Prostate gland (tissue), 2 donors: Measurements from ENCODE around the gene KRTAP4-6.
"Not testable (repeated sequence)": the region's sequence is repeated elsewhere in the genome, so short reads cannot be mapped to it uniquely, and the experiment has no call there.

ENCODE experiments used
- CTCF ChIP-seq, 4 experiments: fragments of 200-600 bp in 2 of 4; fragments of 450-650 bp in 2 of 4; sonication (generic) in 2 of 4; IDR thresholded peaks; 1 replicate in 3 of 4; 2 replicates in 1 of 4; pipeline ENCODE4 v1.5.1; 2016 to 2019; ENCODE audit warnings: antibody characterized with exemption in 4 of 4, mild to moderate bottlenecking in 2 of 4, moderate library complexity in 2 of 4
- POLR2A ChIP-seq: fragments of 450-650 bp; IDR thresholded peaks from one replicate; pipeline ENCODE4 v1.6.1; 2016; ENCODE audit warnings: antibody characterized with exemption, mild to moderate bottlenecking

- not testable (repeated sequence) for TF ChIP-seq CTCF (IDR thresholded peaks at IDR 0.05); POLR2A
Observed at GRCh38 chr17:41099682-41100480, 40.5 kb downstream of the KRTAP4-6 start.
